ENCODE measurements around the gene MTSS2.

Gene MTSS2

DNA sequence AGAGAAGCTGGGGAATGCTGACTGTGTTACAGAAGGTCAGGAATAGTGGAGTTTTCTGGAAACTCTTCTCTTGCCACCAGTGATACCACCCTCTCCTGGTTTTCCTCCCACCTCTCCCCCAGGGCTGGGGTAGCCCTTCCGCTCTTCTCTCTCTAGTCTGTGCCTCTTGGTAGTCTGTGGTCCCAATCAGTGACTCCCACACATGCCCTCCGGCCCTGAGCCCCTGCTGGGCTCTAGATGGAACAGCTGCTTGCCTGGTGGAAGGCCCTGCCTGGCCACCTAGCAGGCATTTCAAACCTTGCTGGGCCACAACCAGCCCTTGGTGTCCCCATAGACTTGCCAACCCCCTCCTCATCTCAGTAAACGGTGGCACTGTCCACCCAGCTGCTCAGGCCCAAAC lies 15.2 kb upstream of the MTSS2 start:
- DNase-seq (ENCODE audit: low read depth in 2 of 3, low spot score in 2 of 3) = no peak

DNA sequence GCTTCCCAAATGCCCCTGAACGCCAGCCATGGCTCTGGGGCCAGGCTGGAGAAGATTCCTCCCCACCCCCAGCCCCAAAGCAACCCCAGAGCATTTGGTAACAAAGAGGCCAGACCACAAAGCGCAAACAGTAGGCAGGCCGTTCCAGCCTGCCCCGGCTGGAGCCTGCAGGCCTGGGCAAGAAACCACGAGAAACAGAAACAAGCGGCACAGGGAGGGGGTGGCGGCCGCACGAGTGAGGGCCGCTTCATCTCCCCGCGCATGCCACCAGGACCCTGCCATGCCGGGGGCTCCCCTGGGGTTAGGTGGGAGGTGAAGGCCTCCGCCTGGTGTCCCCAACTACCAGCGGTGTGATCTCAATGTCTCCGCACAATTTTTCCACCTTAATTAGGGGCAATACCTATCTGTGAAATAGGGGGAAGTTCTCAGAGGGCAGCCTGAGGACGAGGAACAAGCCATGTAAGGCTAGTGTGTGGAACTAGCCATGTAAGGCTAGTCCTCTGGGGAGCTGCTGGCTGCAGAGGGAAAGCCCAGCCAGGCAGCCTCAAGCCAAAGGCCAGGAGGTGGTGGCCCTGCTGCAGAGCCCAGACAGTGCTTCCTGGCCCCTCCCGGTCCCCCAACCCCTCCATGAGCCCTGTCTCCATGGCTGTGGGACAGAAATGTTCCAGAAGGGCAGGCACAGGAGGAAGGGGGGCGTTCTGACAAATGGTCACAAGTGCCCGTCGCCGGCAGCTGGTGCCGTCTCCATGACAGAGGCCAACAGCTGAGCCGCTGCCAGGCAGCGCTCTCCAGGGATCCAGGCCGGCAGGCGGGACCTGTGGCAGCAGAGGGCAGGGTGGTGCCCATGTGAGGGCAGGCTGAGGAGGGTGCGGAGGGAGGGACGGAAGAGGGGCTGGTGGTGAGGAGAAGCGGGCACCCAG lies 14.5 kb upstream of the MTSS2 start:
- no peak for DNase-seq (ENCODE audit: low read depth in 2 of 3, low spot score in 2 of 3)

DNA sequence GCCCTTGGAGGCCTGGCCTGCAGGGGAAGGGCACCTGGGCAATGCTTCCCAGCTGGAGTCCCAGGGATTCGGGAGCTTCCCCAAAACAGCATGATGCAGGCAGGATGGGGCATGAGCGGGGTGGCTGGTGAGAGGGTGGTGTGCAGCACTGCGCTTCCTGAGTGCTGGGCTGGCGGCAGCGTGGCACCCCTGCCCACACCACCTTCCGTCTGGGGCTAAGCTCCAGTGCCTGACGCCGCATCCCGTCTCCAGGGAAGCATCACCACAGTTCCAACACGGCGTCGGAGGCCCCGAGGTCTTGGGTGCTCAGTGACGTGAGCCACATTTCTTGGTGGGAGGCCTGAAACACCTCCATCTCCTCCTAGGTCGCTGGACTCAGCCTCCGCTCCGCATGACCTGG lies 13.8 kb upstream of the MTSS2 start:
- DNase-seq (ENCODE audit: low read depth in 2 of 3, low spot score in 2 of 3) = no peak

DNA sequence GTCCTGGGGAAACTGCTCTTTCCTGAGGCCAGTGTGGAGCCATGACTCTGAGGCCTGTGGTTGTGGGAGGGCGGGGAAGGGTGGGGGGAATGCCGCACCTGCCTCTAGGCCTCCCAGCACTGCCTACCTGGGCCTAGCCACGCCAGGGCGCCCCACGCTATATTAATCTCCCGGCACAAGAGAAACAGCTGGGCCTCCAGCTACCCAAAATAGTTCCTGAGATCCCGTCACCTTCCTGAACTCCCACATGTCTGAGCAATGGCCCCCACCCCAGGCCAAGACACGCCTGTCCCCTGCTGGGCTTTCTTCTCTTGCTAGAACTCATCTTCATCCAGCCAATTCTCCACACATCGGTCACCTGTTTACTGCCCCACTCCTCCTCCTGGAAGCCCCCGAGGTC lies 13.0 kb upstream of the MTSS2 start:
- no peak for DNase-seq (ENCODE audit: low read depth in 2 of 3, low spot score in 2 of 3)

DNA sequence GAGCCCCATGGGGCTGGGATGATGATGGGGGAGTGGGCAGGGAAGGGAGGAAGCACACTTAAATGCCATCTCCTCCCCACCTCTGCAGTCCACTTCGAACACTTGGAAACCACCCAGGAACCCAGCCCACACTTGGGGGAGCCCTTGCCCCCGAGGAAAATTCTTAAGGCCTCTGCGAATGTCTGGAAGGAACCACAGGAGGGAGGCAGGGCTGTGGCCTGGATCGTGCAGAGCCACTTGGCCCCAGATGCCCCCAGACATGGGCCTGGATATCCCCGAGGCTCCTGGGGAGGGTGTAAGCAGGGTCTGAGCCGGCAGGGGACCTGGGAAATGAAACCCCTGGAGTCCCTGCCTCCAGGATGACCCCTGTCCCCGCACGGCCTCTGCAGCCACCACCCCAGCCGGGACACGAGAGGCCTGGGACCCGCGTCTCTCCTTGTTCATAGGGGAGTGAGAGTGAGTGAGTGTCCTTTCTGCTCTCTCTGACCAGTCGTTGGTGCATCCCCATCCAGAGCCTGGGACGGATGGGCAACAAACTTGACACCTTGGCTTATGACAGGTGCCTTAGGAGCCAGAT lies 11.8 kb upstream of the MTSS2 start:
- DNase-seq (ENCODE audit: low read depth in 2 of 3, low spot score in 2 of 3) = no peak

DNA sequence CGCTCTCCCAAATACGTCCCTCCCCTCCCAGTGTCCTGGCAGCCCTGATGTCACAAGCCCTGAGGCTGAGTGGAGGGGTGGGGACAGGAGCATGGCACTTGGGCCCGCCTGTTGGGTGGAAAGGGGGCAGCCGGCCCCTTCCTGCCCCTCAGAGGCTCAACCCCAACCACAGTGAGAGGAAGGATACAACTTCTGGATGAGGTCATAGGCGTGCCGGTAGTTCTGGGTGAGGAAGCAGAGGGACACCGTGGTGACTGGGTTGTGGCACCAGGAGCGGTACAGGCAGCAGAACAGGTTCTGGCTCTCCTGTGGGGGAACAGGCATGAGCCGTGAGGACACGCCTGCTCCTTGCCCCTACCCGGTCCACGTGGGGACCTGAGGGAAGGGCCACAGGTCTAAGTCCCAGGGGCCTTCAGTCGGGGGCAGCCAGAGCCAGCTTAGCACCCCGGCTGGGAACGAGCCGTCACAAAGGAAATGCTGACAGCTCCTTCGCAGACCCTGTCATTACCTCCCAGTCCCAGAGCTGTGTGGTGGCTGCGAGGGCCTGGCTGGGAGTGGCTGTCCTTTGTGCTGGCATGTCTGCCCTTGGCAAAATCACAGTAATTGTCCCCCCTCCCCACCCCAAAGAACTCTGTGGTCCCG lies 11.2 kb upstream of the MTSS2 start:
- DNase-seq (ENCODE audit: low read depth in 2 of 3, low spot score in 2 of 3) = no peak

DNA sequence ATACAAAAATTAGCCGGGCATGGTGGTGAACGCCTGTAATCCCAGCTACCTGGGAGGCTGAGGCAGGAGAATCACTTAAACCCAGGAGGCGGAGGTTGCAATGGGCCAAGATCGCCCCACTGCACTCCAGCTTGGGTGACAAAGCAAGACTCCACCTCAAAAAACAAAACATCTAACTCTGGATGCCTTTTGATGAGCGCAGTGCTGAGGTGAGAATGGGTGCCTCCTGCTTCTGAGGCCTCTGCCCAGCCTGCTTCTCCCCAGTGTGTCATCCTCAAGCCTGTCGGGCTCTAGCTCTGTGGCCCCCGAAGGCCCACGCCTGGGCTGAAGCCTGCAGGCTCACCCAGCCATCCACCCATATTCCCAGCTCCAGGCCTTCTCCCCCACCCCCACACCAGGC lies 10.5 kb upstream of the MTSS2 start:
- DNase-seq (ENCODE audit: low read depth in 2 of 3, low spot score in 2 of 3) = no peak

DNA sequence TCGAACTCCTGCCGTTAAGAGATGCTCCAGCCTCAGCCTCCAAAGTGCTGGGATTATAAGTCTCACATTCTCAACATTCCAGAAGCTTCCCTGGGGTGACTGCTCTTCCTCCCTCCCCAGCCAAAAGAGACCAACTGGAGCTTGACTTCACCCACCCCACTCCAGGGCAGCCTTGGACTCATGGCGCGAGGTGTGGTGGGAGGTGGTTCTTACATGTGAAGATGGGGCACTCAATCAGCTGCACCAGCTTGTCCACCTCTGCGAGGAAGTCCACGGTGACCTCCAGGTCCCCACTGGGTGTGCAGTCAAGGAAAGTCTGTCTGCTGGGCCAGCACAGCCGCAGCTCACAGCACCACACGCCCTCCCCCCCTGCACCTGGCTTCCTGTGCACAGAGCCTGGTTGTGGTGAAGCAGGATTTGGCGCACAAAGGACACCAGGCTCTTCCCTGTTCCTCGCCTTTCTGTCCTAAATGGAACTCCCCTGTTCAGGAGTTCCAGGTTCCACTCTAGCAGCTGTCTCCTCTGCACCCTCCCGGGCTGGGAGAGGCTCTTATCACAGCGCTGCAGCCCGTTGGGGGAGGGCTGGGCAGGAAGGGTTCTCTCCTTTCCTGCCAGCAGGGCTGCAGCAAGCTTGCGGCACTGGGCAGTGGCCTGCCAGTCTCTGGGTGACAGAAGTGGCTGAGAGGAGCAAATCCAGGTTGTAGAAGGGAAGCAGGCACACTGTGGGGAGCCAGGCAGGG lies 9.6 kb upstream of the MTSS2 start:
- DNase-seq (ENCODE audit: low read depth in 2 of 3, low spot score in 2 of 3) = no peak

DNA sequence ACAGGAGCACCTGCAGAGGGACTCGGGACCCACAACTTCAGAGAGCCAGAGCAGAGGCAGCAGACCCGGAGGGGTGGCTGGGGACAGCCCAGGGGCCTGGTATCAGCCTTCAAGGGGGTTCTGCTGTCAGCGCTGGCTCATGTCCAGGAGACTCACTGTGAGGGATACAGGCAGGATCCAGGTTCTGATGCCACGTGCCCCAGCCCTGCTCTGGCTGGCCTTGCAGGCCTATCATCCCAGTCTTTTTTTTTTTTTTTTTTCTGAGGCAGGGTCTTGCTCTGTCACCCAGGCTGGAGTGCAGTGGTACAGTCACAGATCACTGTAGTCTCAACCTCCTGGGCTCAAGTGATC lies 9.0 kb upstream of the MTSS2 start:
- DNase-seq (ENCODE audit: low read depth in 2 of 3, low spot score in 2 of 3) = no peak

DNA sequence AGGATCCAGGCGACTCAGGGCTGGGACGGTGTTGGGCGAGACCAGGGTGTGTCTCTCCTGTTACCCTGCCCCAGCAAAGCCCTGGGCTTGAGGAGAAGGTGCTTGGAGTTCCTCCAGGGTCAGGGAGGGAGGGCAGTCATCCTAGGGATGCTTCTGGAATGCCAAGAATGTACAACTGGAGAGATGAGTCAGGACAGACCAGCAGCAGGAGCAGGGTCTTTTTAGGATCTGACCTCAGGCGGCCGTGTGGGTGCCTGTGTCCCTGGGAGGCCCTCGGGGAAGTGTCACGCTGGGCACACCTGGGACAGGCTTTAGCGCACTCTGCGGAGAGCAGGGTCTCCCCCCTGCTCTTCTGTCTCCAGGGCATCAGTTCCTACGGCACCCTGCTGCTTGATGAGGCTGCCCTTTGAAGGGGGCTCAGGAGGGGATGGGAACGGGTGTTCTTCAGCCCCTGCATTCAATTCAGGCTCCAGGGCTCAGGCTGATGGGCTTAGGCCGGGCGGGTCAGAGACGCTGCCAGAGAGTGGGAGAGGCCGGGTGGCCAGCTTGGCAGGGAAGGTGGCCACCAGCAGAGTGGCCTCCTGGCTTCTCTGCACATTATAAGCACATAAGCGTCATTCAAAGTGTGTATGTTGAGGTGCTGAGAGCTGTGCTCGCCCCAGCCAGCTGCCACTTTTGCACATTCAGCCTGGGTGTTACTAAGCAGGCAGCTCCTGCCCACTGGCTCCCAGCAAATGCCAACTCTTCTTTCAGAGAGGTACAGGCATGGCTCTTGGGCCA lies 8.4 kb upstream of the MTSS2 start:
- DNase-seq (ENCODE audit: low read depth in 2 of 3, low spot score in 2 of 3) = no peak

DNA sequence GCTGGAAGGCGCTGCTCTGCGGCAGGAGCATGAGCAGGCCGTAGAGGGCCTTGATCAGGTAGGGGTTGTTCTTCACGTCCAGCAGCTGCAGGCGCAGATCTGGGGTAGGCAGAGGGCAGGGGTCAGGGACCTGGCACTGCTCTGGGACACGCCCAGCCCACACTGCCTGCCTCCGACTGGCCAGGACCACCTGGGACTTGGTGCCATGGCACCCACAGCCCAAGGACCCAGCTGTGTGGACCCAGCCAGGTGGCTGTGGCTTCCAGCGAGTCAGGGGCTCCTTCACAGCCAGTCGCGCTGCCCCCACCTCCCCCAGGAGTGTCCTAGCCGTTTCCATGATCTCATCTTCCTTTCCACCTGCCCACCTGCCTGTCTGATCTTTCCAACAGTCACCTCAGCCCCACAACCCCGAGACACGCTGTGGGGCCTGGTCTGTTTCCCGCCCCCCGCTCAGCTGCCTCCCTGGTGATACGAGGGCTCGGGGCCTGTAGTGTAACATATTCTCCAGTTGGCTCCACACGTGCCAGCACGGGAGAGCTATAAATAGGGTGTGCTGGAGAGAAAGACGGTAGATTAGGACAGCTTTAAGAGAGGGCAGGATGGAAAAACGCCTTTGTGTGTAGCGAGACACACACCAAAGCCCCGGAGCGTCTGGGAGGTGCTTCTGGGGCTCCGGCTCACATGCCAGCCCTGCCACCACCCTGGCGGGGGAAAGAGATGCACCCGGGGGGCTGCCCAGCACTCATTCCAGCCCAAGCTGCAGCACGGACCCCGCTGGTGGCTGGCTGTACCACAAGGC lies 7.2 kb upstream of the MTSS2 start:
- no peak for DNase-seq (ENCODE audit: low read depth in 2 of 3, low spot score in 2 of 3)

DNA sequence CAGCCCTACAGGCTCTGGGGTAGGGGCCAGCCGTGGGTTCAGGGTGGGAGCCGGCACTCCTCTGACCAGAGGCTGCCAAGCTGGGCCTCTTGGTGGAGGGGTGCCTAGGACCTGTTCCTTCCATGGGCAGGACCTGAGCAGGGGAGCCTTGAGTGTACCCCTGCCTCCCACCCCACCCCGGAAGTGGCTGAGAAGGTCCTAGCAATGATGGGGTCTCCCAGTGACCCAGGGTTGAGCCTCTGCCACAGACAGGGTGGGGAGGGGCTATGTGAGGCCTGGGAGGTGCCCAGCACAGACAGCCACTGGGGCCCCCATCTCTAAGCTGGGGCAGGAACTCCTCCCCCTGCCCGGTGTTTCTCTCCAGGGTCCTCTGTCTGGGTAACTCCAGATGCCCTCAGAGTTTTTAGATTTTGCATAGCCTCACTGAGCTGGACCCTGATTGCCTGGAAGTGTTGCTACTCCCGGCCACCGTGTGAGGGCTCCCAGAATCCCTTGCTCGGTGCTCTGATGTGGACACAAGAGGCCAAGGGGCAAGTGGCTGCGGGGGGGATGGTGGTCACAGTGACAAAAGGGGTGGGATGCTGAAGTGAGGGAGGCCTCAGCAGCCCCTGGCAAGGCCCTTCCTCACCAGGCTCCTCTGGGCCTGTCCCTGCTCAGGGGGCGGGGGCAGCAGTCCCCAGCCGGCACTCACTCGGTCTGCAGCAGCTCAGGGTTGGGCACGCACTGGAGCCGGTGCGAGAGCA lies 6.4 kb upstream of the MTSS2 start:
- no peak for DNase-seq (ENCODE audit: low read depth in 2 of 3, low spot score in 2 of 3)

DNA sequence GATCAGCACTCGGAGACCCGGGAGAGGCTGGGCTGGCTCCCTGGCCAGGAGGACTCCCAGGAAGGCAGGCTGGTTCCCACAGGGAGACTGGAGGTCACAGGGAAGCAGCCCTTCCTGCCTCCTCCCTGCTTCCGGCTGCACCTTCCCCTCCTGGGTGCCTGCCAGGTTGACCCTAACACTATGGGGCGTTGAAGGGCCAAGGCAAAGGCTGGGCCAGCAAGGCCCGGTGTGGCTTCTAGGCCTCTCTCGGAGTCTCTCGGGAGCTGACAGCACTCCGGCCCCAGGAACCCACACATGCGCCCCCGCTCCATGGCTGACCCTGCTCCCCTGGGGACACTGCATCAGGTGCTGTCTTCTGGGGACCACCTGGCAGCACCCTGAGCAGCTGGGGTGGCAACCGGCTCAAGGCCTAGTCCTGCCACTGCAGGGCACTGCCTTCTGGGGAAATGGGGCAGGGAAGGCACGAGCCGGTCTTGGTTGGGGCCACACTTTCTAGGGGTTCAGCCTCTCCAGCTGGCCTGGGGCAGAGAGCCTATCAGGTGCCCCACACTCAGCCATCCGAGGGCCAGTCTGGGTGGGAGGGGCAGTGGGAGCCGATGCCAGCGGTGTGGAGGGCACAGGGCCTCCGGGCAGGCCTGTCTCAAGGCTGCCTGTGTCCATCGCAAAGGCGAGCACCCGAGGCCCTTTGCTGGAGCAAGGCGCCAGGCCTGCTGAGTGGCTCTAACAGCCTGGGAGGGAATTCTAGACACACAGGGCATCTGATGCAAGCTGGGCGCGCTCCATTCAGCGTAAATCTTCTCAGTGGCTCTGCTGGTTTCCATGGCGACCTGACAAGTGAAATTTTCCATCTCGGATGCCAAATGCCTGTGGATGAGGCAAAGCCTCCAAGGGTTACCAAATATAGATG lies 5.6 kb upstream of the MTSS2 start:
- DNase-seq (ENCODE audit: low read depth in 2 of 3, low spot score in 2 of 3) = no peak

DNA sequence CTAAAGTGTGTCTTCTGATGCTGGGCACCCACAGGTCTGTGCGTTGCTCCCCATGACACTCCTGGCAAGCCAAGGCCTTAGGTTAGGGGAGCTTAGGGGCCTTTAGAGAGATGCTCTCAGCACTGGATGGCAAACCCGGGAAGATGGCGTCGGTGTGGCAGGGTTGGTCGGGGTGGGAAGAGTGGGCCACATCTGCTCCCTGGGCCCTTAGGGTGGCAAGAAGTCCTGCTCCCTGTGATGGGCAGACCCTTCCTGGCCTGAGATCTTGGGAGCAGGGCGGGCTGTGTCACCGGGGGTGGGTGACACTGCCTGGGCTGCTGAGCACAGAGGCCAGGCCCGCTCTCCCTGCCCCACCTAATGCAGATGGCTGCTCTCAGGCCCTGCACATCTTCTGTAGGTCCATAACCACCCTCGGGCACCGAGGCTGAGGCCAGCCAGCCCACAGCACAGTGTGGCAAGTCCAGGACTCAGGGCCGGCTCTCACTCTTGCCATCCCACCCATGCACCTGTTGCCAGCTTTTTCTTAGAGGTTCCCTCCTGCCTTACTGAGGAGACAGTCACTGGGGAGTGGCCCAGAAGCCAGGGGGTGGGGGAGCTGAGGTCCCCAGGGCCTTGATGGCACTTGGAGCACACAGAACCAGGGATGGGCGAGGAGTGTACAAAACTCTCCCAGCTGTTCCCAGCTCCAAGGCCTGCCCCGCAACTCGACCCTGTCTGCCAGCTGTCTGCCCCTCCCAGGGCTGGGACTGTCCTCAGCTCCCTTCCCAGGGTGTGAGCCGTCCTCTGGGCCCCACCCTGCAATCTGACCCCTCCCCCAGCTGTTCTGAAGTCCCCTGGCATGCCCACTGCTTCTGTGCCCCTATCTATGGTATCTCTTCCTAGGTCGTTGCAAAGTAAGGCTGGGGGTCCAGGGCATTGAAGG lies 4.4 kb upstream of the MTSS2 start:
- DNase-seq (ENCODE audit: low read depth in 2 of 3, low spot score in 2 of 3) = no peak

DNA sequence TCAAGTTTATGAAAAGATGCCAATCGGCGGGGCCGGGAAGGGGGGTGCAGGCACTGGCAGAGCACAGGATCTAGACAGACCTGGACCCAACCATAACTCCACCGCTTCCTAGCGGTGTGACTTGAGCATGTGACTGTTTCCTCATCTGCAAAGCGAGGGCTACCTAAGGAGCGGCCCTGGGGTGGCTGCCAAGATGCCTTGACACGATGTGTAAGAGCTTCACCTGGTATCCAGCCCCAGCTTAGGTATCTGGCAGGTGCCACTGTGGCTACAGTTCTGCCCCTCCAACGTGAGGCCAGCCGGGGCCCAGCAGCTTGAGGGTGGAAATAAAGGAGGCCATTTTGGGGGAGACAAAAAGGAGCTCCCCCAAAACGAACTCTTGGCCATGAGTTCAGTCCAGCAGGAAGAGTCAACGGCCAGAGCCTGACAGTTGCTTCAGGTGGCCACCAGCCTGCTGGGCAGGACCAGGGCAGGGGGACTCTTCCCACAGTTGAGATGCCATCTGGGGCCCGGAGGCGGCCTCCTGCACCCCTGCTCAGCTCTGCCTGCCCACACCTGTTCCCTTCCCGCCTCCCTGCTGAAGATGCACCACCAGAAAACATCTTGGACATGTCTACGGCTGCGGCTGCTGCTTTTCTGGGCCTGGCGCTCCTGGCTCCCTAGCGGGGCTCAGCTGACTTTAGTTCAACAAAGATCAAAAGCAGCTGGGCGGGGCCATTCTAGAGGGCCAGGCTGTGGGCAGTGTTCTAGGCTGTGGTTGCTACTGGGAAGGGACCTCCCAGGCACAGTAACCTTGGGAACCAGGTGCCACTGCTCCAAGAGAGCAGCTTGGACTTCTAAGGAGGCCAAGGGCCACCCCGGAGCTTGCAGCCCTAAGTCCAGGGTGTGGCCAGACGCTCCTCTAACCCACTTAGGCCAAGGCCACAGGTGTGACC lies 3.4 kb upstream of the MTSS2 start:
- DNase-seq (ENCODE audit: low read depth in 2 of 3, low spot score in 2 of 3) = no peak

DNA sequence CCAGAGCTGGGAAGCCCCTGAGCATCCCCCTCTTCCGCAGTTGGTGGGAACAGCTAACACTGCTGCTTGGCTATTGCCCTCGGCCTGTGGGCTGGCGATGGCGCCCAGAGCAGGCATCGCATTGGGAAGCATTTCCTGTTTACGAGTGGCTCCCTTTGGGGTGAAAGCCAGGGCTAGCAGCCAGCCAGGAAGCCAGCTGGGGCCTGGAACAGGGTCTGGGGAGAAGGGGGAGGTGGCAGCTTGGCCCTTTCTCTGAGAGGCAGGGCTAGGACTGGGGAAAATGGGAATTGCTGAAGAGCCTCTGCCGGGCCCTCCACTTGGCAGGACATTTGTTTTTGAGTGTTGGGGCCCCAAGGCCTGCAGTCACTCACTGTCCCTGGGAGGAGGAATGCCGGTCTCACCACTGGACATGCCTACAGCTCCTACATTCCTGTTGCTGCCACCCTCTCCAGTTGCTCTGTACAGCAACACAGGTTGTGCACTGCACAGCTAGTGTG lies 2.4 kb upstream of the MTSS2 start:
- no peak for DNase-seq (ENCODE audit: low read depth in 2 of 3, low spot score in 2 of 3)

Measured in activated CD8-positive, alpha-beta memory T cell treated with anti-CD3 and anti-CD28 coated beads for 48 hours (primary cell).